Measurements from ENCODE around the gene METTL1. TPM values are rescaled to one million over a fixed set of nuclear protein-coding genes. Genes with fewer than 3 reads are reported as not detected.

METTL1 gene
- total RNA-seq, 2 experiments from 2014 or later, result 26.3 to 28.8 TPM

DNA sequence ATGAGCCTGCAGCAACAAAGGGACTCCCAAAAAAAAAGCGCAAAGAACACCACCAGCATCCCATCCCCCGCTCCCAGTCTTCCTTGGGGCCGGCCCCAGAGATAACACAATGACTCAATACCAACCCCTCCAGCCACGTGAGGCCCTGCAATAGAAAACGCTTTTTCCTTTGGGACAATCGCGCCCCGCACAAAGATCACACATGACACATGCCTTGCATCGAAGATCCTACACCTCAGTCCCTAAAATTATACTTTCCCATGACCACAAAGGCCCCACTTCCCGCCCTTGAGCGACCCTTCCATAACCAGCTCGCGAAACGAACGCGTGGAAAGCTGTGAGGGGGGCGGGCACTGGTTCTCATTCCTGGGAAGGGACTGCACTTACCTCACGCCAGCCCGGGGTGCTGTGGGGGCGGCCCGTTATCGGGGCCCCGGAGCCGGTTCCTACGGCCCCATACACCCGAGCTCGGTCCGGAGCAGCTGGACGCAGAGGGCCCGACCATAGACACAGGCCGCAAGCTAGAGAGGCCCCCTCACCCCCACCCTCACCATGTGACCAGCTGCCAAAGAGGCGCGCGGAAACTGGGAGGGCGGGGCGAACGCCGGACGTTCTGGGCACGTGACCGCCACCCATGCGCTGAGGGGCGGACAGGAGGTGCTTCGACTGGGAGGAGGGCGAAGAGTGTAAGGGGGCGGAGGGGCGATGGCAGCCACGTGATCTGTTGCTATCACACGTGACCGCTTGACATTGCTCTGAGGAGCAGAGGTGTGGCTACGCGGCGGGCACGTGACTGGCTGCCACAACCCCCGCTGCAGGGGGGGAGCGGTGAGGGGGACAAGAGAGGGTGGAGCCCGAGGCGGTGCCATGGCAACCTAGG is 19.9 kb downstream of the METTL1 start, which contains the start of gene CDK4:
TSS of gene CDK4 (minus strand) at position 523 of the 880 bp plus-strand sequence. CDS start 593 bp downstream, outside the sequence.
- ATAC-seq, result peak; percentile 78
- CTCF ChIA-PET, result interaction anchor here (0.7 to 1.2 kb wide), 3 partner anchors 10 to 12 kb away, joined by 3 to 5 read pairs (median 4); no protein-coding TSS in a partner anchor

DNA sequence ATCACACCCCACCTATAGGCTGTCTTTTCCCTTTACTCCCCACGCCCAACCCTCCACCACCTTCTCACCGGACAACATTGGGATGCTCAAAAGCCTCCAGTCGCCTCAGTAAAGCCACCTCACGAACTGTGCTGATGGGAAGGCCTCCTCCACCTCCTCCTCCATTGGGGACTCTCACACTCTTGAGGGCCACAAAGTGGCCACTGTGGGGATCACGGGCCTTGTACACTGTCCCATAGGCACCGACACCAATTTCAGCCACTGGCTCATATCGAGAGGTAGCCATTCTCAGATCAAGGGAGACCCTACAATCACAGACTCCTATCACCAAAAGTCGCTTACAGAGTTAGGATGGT is 20.5 kb downstream of the METTL1 start:
- Mint-ChIP-seq H3K9me3 (ENCODE audit: insufficient read depth) (no peaks in the 10 kb centered on the region), H3K4me1 (ENCODE audit: low read depth) (peaks cover 51% of the 10 kb centered on the region), H3K27me3 (ENCODE audit: low read depth) (no peaks in the 10 kb centered on the region), H3K36me3 (ENCODE audit: low read depth) (peaks cover 45% of the 10 kb centered on the region), H3K27ac (peak overlapping the region; percentile 86), H3K4me3 (peak overlapping the region; percentile 94)
- DNase-seq, result no peak
- ATAC-seq, result no peak
- ChIA-PET POLR2A (interaction anchor here (1.0 kb wide), 1 partner anchor 13 kb away, joined by 3 read pairs; no protein-coding TSS in a partner anchor), CTCF (interaction anchor here (0.7 to 1.2 kb wide), 3 partner anchors 10 to 168 kb away, joined by 3 to 5 read pairs (median 3); no protein-coding TSS in a partner anchor)

More for the DNA sequence above, 19.9 kb downstream of the METTL1 start, which contains the start of gene CDK4:
- DNase-seq, result peak; percentile 100
- POLR2A ChIA-PET, result interaction anchor here (1.0 kb wide), 2 partner anchors 10 to 13 kb away, joined by 3 to 4 read pairs; no protein-coding TSS in a partner anchor
- peak within 1 kb of the TSS; percentile 94 for H3K4me3 Mint-ChIP-seq
- H3K27ac Mint-ChIP-seq, result peak within 1 kb of the TSS; percentile 86
- H3K4me1 Mint-ChIP-seq (ENCODE audit: low read depth), result peaks cover 53% of the 10 kb centered on the region
- H3K27me3 Mint-ChIP-seq (ENCODE audit: low read depth), result no peaks in the 10 kb centered on the region
- no peaks in the 10 kb centered on the region for H3K9me3 Mint-ChIP-seq (ENCODE audit: insufficient read depth)
- peaks cover 42% of the 10 kb centered on the region for H3K36me3 Mint-ChIP-seq (ENCODE audit: low read depth)

DNA sequence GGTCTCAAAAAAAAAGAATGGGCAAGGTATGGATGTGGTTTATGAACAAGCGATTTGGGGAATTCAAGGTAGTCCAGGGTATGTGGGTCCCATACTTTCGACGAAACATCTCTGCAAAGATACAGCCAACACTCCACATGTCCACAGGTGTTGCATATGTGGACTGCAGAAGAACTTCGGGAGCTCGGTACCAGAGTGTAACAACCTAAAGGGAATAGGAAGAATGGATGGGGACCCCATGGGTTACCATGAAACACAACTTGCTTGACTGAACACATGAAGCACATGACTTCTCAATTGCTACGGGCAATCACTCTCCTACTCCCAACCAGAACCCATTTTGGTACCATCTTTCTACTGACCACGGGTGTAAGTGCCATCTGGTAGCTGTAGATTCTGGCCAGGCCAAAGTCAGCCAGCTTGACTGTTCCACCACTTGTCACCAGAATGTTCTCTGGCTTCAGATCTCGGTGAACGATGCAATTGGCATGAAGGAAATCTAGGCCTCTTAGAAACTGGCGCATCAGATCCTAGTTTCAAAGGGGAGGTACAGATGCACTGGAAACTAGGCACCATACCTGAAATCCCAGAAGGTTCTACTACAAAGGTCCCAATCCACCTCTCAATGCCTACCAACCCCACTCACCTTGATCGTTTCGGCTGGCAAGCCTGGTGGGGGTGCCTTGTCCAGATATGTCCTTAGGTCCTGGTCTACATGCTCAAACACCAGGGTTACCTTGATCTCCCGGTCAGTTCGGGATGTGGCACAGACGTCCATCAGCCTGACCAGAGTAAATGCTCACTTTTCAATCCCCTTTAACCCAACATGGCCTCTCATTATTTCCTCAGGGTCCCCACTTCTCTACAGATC is 21.1 kb downstream of the METTL1 start:
- ChIA-PET POLR2A (interaction anchor here (0.7 kb wide), 1 partner anchor 50 kb away, joined by 3 read pairs; no protein-coding TSS in a partner anchor), CTCF (interaction anchor here (1.2 to 1.4 kb wide), 3 partner anchors 9 to 167 kb away, joined by 3 to 8 read pairs (median 5); no protein-coding TSS in a partner anchor)
- Mint-ChIP-seq H3K9me3 (ENCODE audit: insufficient read depth) (no peaks in the 10 kb centered on the region), H3K27ac (peak overlapping the region; percentile 86), H3K4me3 (peak overlapping the region; percentile 94), H3K36me3 (ENCODE audit: low read depth) (peaks cover 47% of the 10 kb centered on the region), H3K27me3 (ENCODE audit: low read depth) (no peaks in the 10 kb centered on the region), H3K4me1 (ENCODE audit: low read depth) (peaks cover 53% of the 10 kb centered on the region)
- no peak for DNase-seq
- no peak for ATAC-seq

DNA sequence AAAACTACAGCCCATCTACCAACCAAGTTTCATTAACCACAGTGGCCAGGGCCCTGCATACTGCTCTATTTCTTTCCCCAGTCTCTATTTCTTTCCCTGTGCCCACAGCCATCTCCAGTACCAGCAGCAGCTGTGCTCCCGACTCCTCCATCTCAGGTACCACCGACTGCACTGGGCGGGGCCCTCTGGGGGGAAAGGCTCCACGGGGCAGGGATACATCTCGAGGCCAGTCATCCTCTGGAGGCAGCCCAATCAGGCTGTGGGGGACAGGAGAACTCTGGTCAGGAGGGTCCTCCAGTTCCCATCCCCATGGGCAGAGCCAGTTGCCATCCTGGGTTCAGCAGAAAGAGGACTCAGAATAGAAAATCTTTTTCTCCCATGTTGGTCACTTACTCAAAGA is 22.8 kb downstream of the METTL1 start:
- ChIA-PET CTCF (no interaction called here), POLR2A (no interaction called here)
- no peak for ATAC-seq
- Mint-ChIP-seq H3K4me3 (no peak overlapping the region), H3K27me3 (ENCODE audit: low read depth) (no peaks in the 10 kb centered on the region), H3K4me1 (ENCODE audit: low read depth) (peaks cover 61% of the 10 kb centered on the region), H3K9me3 (ENCODE audit: insufficient read depth) (no peaks in the 10 kb centered on the region), H3K27ac (peak overlapping the region; percentile 42), H3K36me3 (ENCODE audit: low read depth) (peaks cover 47% of the 10 kb centered on the region)
- DNase-seq, result no peak

DNA sequence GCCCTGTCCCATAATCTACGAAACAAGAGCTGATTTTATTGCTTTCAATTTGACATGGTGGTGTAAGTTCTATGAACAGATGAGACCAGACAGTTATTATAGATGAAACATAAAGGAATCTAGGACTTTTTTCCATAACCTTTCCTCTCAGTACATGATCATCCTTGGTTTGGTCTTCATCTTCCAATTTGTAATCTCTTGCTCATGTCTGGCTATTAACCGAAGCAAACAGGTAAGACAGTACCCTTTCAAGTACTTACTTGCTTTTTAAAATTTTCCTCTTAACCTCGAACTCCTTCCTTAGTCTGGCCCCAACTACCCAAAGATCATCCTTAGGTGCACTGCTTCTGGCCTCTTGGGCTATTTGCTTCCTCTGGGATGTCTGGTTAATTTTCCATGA is 25.9 kb downstream of the METTL1 start:
- Mint-ChIP-seq H3K27me3 (ENCODE audit: low read depth) (no peaks in the 10 kb centered on the region), H3K4me3 (peak overlapping the region; percentile 92), H3K4me1 (ENCODE audit: low read depth) (peaks cover 55% of the 10 kb centered on the region), H3K27ac (peak overlapping the region; percentile 94), H3K36me3 (ENCODE audit: low read depth) (peaks cover 44% of the 10 kb centered on the region), H3K9me3 (ENCODE audit: insufficient read depth) (no peaks in the 10 kb centered on the region)
- CTCF ChIA-PET, result interaction anchor here (2.0 kb wide), 1 partner anchor 287 kb away, joined by 4 read pairs; no protein-coding TSS in a partner anchor
- no peak for DNase-seq
- ATAC-seq, result no peak
- POLR2A ChIA-PET, result no interaction called here

DNA sequence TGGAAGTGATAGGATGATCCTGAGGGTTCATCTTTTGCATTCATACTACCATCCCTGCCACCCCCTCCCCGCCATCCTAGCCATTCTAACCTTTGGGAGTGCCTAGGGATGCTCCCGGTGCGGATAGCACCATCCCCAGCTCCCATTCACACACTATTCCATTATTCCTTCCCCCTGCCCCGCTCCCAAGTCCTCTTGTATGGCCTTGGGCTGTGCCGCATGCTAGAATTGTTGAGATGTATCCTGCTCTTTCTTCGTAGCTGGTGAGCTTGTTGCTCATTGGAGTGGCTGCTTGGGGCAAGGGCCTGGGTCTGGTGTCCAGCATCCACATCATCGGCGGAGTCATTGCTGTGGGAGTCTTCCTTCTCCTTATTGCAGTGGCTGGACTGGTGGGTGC is 26.4 kb downstream of the METTL1 start:
- peaks cover 55% of the 10 kb centered on the region for H3K4me1 Mint-ChIP-seq (ENCODE audit: low read depth)

DNA sequence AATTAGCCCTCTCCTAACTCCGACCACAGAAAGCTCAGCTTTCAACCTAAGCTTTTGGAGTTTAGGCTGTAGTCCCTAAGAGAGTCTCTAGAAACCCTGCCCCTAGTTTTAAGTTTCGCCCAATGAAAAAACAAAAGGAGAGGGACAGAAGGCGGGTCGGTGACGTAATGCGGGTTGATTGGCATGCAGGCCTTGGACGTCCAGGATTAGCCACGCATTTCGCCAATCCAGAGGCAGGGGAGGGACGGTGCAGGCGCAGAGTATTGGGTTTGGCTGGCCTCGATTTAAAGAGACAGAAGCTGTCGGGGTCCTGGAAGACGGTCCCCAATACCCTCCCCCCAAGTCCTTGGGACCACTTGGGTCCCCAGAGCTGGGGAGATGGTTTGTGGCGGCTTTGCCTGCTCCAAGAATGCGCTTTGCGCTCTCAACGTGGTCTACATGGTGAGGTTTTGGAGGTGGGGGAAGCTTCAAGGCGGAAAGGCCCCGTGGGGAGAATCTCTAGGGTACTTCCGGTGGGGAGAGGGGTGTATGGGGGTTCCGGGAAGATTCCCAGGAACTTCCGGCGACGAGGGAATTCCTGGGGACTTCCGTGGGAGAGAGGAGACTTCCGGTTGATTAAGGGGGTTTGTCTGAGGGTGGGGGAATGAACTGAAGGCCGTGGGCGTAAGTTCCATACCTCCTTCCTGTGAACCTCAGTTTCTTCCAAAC is 27.0 kb downstream of the METTL1 start, which contains the start of gene TSPAN31:
TSS of gene TSPAN31 (plus strand) at position 263 of the 708 bp plus-strand sequence. CDS start at position 379, 116 bp downstream.
- ChIA-PET CTCF (interaction anchor here (0.7 to 2.0 kb wide), 10 partner anchors 9 to 286 kb away, joined by 3 to 12 read pairs (median 4); no protein-coding TSS in a partner anchor), POLR2A (interaction anchor here (0.6 to 1.3 kb wide), 6 partner anchors 14 to 1096 kb away, joined by 3 to 4 read pairs (median 4); partner anchors contain the start of gene INHBC)
- Mint-ChIP-seq H3K4me3 (peak within 1 kb of the TSS; percentile 92), H3K9me3 (ENCODE audit: insufficient read depth) (no peaks in the 10 kb centered on the region), H3K4me1 (ENCODE audit: low read depth) (peaks cover 53% of the 10 kb centered on the region), H3K27ac (peak within 1 kb of the TSS; percentile 94), H3K36me3 (ENCODE audit: low read depth) (peaks cover 41% of the 10 kb centered on the region), H3K27me3 (ENCODE audit: low read depth) (no peaks in the 10 kb centered on the region)
- ATAC-seq, result peak; percentile 80
- peak; percentile 98 for DNase-seq

More for the DNA sequence above, 26.4 kb downstream of the METTL1 start:
- Mint-ChIP-seq H3K27me3 (ENCODE audit: low read depth) (no peaks in the 10 kb centered on the region), H3K4me3 (peak overlapping the region; percentile 92), H3K9me3 (ENCODE audit: insufficient read depth) (no peaks in the 10 kb centered on the region), H3K36me3 (ENCODE audit: low read depth) (peaks cover 44% of the 10 kb centered on the region), H3K27ac (peak overlapping the region; percentile 94)
- no peak for DNase-seq
- POLR2A ChIA-PET, result interaction anchor here (0.6 to 1.3 kb wide), 3 partner anchors 14 to 160 kb away, joined by 3 to 4 read pairs (median 3); no protein-coding TSS in a partner anchor
- CTCF ChIA-PET, result interaction anchor here (0.9 to 2.0 kb wide), 7 partner anchors 9 to 287 kb away, joined by 3 to 12 read pairs (median 4); no protein-coding TSS in a partner anchor
- no peak for ATAC-seq

DNA sequence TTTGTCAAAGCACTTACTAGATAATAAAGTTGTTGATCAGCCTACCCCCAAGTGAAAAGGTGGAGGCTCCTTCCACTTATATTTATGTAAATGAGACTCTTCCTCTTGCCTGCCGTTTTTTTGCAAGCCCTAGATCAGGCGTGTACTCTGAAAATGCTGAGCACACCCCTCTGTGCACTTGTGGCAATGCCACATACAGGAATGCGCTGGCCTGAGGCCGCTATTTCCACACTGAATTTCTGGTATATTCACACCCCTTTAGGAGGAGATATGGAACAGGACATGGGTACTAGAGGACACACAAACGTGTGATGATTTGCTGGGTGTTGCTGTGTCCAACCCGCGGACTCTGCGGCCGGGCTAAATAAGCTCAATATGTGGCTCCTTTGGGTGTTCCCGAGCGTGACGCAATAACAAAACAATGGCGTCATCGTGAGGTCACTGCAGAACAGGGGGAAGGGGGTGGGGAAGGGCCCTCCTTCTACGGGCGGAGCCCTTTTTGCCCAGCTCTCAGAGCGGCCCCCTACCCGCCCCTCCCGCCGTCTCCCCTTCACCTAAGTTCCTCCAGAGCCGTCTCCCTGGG is 27.6 kb downstream of the METTL1 start:
- POLR2A ChIA-PET, result interaction anchor here (0.5 to 1.3 kb wide), 6 partner anchors 15 to 1095 kb away, joined by 3 to 4 read pairs (median 3); partner anchors contain the start of gene INHBC

DNA sequence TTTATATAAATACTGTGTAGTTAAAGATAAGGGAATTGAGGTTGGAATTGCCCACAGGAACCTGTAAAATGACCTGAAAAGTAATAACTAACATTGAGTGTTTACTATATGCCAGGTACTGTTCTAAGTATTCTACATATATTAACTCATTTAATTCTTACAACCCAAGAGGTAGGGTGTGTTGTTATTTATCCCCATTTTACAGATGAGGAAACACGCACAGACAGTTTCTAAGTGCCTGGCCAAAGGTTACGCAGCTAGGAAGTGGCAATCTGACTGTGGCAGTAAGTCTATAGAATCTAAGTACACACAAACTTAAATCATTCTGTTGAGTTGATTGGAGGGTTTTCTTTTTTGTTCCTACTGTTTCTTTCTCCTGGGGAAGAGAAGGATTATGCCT is 28.1 kb downstream of the METTL1 start:
- DNase-seq (no peak), ATAC-seq (no peak)
- Mint-ChIP-seq H3K4me1 (ENCODE audit: low read depth) (peaks cover 61% of the 10 kb centered on the region), H3K36me3 (ENCODE audit: low read depth) (peaks cover 46% of the 10 kb centered on the region), H3K27ac (peak overlapping the region; percentile 94), H3K9me3 (ENCODE audit: insufficient read depth) (no peaks in the 10 kb centered on the region), H3K4me3 (peak overlapping the region; percentile 92), H3K27me3 (ENCODE audit: low read depth) (no peaks in the 10 kb centered on the region)
- ChIA-PET POLR2A (interaction anchor here (1.1 kb wide), 1 partner anchor 21 kb away, joined by 4 read pairs; no protein-coding TSS in a partner anchor), CTCF (interaction anchor here (0.8 to 2.0 kb wide), 7 partner anchors 13 to 285 kb away, joined by 3 to 12 read pairs (median 4); no protein-coding TSS in a partner anchor)

More for the DNA sequence above, 27.6 kb downstream of the METTL1 start:
- Mint-ChIP-seq H3K27me3 (ENCODE audit: low read depth) (no peaks in the 10 kb centered on the region), H3K9me3 (ENCODE audit: insufficient read depth) (no peaks in the 10 kb centered on the region), H3K36me3 (ENCODE audit: low read depth) (peaks cover 46% of the 10 kb centered on the region), H3K27ac (peak overlapping the region; percentile 94), H3K4me3 (peak overlapping the region; percentile 92), H3K4me1 (ENCODE audit: low read depth) (peaks cover 60% of the 10 kb centered on the region)
- CTCF ChIA-PET, result interaction anchor here (0.7 to 2.0 kb wide), 10 partner anchors 10 to 285 kb away, joined by 3 to 12 read pairs (median 4); no protein-coding TSS in a partner anchor
- ATAC-seq (peak; percentile 21), DNase-seq (peak; percentile 86)

All from activated CD8-positive, alpha-beta T cell treated with anti-CD3 and anti-CD28 coated beads, Interleukin-2, amount 10 ng/mL, durations not matched to agents 7 days and 5 days (primary cell).